Keratinocyte (primary cell): Measurements from ENCODE around the gene CCDC69.

Experiments
- EZH2 ChIP-seq: IDR thresholded peaks from one replicate; pipeline ENCODE4 v1.6.1; 2012; ENCODE audit warnings: inconsistent platforms, mild to moderate bottlenecking, low read length, moderate library complexity
- TF ChIP-seq, protein P1 (sequence below), 3 experiments: IDR thresholded peaks in 1 of 3; conservative IDR thresholded peaks in 1 of 3; optimal IDR thresholded peaks in 1 of 3; 2 replicates in 2 of 3; 3 replicates in 1 of 3; pipeline versions ENCODE3 to v1.5.1; 2011; ENCODE audit warnings: low read length in 3 of 3, mild to moderate bottlenecking in 3 of 3, moderate library complexity in 2 of 3, control low read depth in 1 of 3, inconsistent platforms in 1 of 3; ENCODE audit not compliant: insufficient read depth in 2 of 3; ENCODE audit errors: extremely low read depth in 1 of 3

DNA sequence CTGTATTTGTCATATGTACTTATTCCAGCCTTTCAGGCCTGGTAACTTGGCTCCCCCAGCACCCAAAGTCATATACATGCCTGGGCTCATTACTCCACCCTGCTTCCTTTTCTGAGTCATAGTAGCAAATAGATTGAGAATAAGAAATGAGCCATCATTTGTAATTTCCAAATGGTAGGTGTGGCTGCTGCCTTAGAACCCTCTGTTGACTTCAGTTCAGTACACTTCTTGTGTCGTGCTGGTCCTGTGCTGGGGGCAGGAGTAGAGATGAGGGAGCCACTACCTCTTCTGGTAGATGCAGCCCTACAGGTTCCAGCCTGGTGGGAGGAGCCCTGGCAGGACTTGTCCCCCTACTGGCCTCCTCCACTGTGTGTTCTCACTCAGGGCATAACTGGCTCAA, 40.2 kb upstream of the CCDC69 start:
- TF ChIP-seq, protein P1, sequence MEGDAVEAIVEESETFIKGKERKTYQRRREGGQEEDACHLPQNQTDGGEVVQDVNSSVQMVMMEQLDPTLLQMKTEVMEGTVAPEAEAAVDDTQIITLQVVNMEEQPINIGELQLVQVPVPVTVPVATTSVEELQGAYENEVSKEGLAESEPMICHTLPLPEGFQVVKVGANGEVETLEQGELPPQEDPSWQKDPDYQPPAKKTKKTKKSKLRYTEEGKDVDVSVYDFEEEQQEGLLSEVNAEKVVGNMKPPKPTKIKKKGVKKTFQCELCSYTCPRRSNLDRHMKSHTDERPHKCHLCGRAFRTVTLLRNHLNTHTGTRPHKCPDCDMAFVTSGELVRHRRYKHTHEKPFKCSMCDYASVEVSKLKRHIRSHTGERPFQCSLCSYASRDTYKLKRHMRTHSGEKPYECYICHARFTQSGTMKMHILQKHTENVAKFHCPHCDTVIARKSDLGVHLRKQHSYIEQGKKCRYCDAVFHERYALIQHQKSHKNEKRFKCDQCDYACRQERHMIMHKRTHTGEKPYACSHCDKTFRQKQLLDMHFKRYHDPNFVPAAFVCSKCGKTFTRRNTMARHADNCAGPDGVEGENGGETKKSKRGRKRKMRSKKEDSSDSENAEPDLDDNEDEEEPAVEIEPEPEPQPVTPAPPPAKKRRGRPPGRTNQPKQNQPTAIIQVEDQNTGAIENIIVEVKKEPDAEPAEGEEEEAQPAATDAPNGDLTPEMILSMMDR (optimal IDR thresholded peaks at IDR 0.05 in 1 of 3, IDR thresholded peaks at IDR 0.05 in 1 of 3, conservative IDR thresholded peaks at IDR 0.05 in 1 of 3; ENCODE audit: extremely low read depth in 1 of 3, insufficient read depth in 2 of 3, low read length in 3 of 3) = peak in 2 of 3 experiments; percentile 3 to 15
- no peak for TF ChIP-seq EZH2
